ENCODE measurements around the gene NTRK1.

Gene NTRK1

GRCh38 chr1:156883919-156884318 is 23.3 kb downstream of the NTRK1 start:
- DNase-seq, result no peak

GRCh38 chr1:156884560-156885184 is 24.0 kb downstream of the NTRK1 start:
- no peak for DNase-seq

- no peak for DNase-seq
These were observed 24.6 kb downstream of the NTRK1 start for GRCh38 chr1:156885314-156885713.

GRCh38 chr1:156885880-156886355 is 25.3 kb downstream of the NTRK1 start:
- no peak for DNase-seq

GRCh38 chr1:156886583-156887281 is 26.1 kb downstream of the NTRK1 start:
- no peak for DNase-seq

GRCh38 chr1:156887317-156887716 is 26.7 kb downstream of the NTRK1 start:
- DNase-seq, result no peak

- no peak for DNase-seq
These were observed 27.1 kb downstream of the NTRK1 start for GRCh38 chr1:156887734-156888133.

- DNase-seq, result peak; percentile 38 to 57
These were observed 29.3 kb downstream of the NTRK1 start for GRCh38 chr1:156889802-156890580.

- DNase-seq, result peak; percentile 77 to 85
These were observed 31.8 kb downstream of the NTRK1 start for GRCh38 chr1:156892190-156893047.

GRCh38 chr1:156893048-156893953 is 32.6 kb downstream of the NTRK1 start, which contains the start of gene PEAR1:
PEAR1 (plus strand) TSS chr1:156893718; CDS start chr1:156903927, 10,209 bp downstream.
- DNase-seq, result no peak

GRCh38 chr1:156894001-156894400 is 33.3 kb downstream of the NTRK1 start:
- DNase-seq, result no peak

GRCh38 chr1:156894711-156895454 is 34.2 kb downstream of the NTRK1 start:
- DNase-seq, result no peak

GRCh38 chr1:156895455-156895812 is 34.8 kb downstream of the NTRK1 start:
- DNase-seq, result no peak

- no peak for DNase-seq
These were observed 35.3 kb downstream of the NTRK1 start for GRCh38 chr1:156895927-156896326.

- DNase-seq, result no peak
These were observed 35.9 kb downstream of the NTRK1 start for GRCh38 chr1:156896490-156897033.

GRCh38 chr1:156897078-156897825 is 36.6 kb downstream of the NTRK1 start:
- DNase-seq, result no peak

GRCh38 chr1:156898161-156898566 is 37.5 kb downstream of the NTRK1 start:
- no peak for DNase-seq

GRCh38 chr1:156898971-156899664 is 38.5 kb downstream of the NTRK1 start:
- DNase-seq, result no peak

Measured in NCI-H1930 (cell line).